Panc1 (cell line): ENCODE results near the gene ZNF45. TPM values are rescaled to one million over a fixed set of nuclear protein-coding genes. Genes with fewer than 3 reads are reported as not detected.

Source experiments
- ATAC-seq: fragments of 200-7000 bp; cut with Tn5 transposase; 2 replicates; pipeline ENCODE4 v1.9.1; 2020; ENCODE audit warnings: mild to moderate bottlenecking, moderate library complexity
- BruUV-seq: library from RNA; stranded (reverse); fragments of 400-500 nt; replicated peaks from 2 replicates; lab custom pipeline; 2021; lab: Mats Ljungman, UMichigan
- CTCF ChIA-PET: fragments of 300-600 bp; sonication (Branson Sonifier 250); formaldehyde crosslinking; loops from one replicate; lab custom pipeline; 2022; ENCODE audit warnings: antibody characterized with exemption; lab: Charles Lee
- POLR2A ChIA-PET: fragments of 300-600 bp; sonication (Branson Sonifier 250); formaldehyde crosslinking; loops from one replicate; lab custom pipeline; 2022; ENCODE audit warnings: antibody characterized with exemption; lab: Charles Lee
- DNase-seq: peaks from one replicate; pipeline ENCODE4 v3.0.0-alpha.2; 2010; ENCODE audit warnings: low read depth, low spot score
- H3K27ac ChIP-seq: 2 replicates; pipeline ENCODE4 v1.5.1; 2011; ENCODE audit warnings: mild to moderate bottlenecking, low read length, inconsistent platforms
- H3K27me3 ChIP-seq: fragments of 200-500 bp; sonication (Bioruptor generic); 2 replicates; pipeline ENCODE4 v1.6.0; 2014; ENCODE audit warnings: low read length, inconsistent platforms; ENCODE audit not compliant: control insufficient read depth, insufficient read depth
- H3K36me3 ChIP-seq: fragments of 200-500 bp; sonication (Bioruptor generic); 2 replicates; pipeline ENCODE4 v1.5.1; 2014; ENCODE audit warnings: inconsistent platforms, mild to moderate bottlenecking, low read length, moderate library complexity; ENCODE audit not compliant: control insufficient read depth, insufficient read depth
- H3K4me1 ChIP-seq: 2 replicates; pipeline ENCODE4 v1.5.1; 2011; ENCODE audit warnings: inconsistent platforms, mild to moderate bottlenecking, low read length, moderate library complexity; ENCODE audit not compliant: control insufficient read depth, insufficient read depth
- H3K4me3 ChIP-seq, 2 experiments: 2 replicates each; pipeline ENCODE4 v1.5.1; 2011 to 2012; ENCODE audit warnings: low read depth in 2 of 2, low read length in 2 of 2, mild to moderate bottlenecking in 2 of 2, inconsistent platforms in 1 of 2, moderate library complexity in 1 of 2
- H3K9me3 ChIP-seq: fragments of 200-500 bp; sonication (Bioruptor generic); 2 replicates; pipeline ENCODE4 v1.5.1; 2014; ENCODE audit warnings: low read depth, mild to moderate bottlenecking, inconsistent platforms, low read length, moderate library complexity; ENCODE audit not compliant: control insufficient read depth, insufficient read depth
- CTCF ChIP-seq: fragments of 450-650 bp; IDR thresholded peaks from 2 replicates; pipeline ENCODE4 v1.5.1; 2017; ENCODE audit warnings: mild to moderate bottlenecking
- POLR2AphosphoS5 ChIP-seq: IDR thresholded peaks from 2 replicates; pipeline ENCODE4 v1.6.1; 2012; ENCODE audit warnings: mild to moderate bottlenecking, low read depth, low read length, moderate library complexity
- REST ChIP-seq, 2 experiments: IDR thresholded peaks; 2 replicates each; pipeline ENCODE4 v1.6.1; 2011 to 2012; ENCODE audit warnings: low read depth in 2 of 2, control low read depth in 1 of 2, low read length in 1 of 2, mild to moderate bottlenecking in 1 of 2, moderate library complexity in 1 of 2; ENCODE audit not compliant: insufficient read depth in 1 of 2
- SIN3A ChIP-seq: IDR thresholded peaks from 2 replicates; pipeline ENCODE4 v1.6.1; 2012; ENCODE audit warnings: low read depth, mild to moderate bottlenecking, low read length, moderate library complexity, borderline replicate concordance; ENCODE audit not compliant: insufficient read depth
- TCF7L2 ChIP-seq: IDR thresholded peaks from 2 replicates; pipeline ENCODE4 v1.6.1; 2011; ENCODE audit warnings: mild to moderate bottlenecking, low read depth, low read length, inconsistent platforms
- in situ Hi-C: cut with HindIII; loops from 2 replicates; pipeline ENCODE4 v1.10.0; 2016; ENCODE audit warnings: low sequenced_read_pairs, low pct_unique_long_range_greater_than_20kb
- intact Hi-C: fragments of 100-400 bp; cut with micrococcal nuclease; formaldehyde crosslinking; loops from one replicate; pipeline ENCODE4 v1.10.0; 2022; ENCODE audit not compliant: unreplicated experiment
- total RNA-seq: library from RNA; stranded (reverse); gene quantifications from one replicate; pipeline ENCODE4 v1.2.1, GENCODE V29; 2021; ENCODE audit not compliant: unreplicated experiment

ZNF45 gene
- total RNA-seq, 1 experiment from 2014 or later: 10.7 TPM

- DNase-seq (no peak), ATAC-seq (no peak)
- Histone ChIP-seq H3K9me3 (peaks cover 8% of the 10 kb centered on the region; the same call in 1 of the 2 replicates), H3K4me3 (no peak overlapping the region; a peak in 1 of 4 replicates), H3K27ac (no peak overlapping the region), H3K36me3 (no peaks in the 10 kb centered on the region), H3K4me1 (no peaks in the 10 kb centered on the region), H3K27me3 (no peaks in the 10 kb centered on the region)
- TF ChIP-seq SIN3A (no peak), POLR2AphosphoS5 (no peak), TCF7L2 (no peak), CTCF (no peak), REST (IDR thresholded peaks at IDR 0.05; ENCODE audit: insufficient read depth in 1 of 2, low read depth in 2 of 2, low read length in 1 of 2) (no peak)
- ChIA-PET CTCF (no interaction called here), POLR2A (no interaction called here)
- in situ Hi-C loops (no loop called here), intact Hi-C loops (no loop called here)
- BruUV-seq: no TSS peak
Measured at GRCh38 chr19:43902399-43902798, 32.7 kb downstream of the ZNF45 start.

- BruUV-seq: TSS peak; percentile 87
- H3K9me3 ChIP-seq: peaks cover 8% of the 10 kb centered on the region; the same call in 1 of the 2 replicates
- POLR2A ChIA-PET: no interaction called here
- in situ Hi-C loops (no loop called here), intact Hi-C loops (no loop called here)
- H3K27me3 ChIP-seq: no peaks in the 10 kb centered on the region
- no peaks in the 10 kb centered on the region for H3K4me1 ChIP-seq
- H3K4me3 ChIP-seq: peak overlapping the region; percentile 65 to 66
- no peaks in the 10 kb centered on the region for H3K36me3 ChIP-seq
- peak overlapping the region; percentile 79 for H3K27ac ChIP-seq
- ATAC-seq (peak; percentile 98), DNase-seq (peak; percentile 25)
- CTCF ChIA-PET: no interaction called here
- TF ChIP-seq TCF7L2 (no peak), SIN3A (0 out of 2 replicates have a peak, but pooled peaks have one; percentile 37)
Measured at GRCh38 chr19:43901395-43902390, 33.4 kb downstream of the ZNF45 start.
